GM19099 (cell line): ENCODE data around the gene ISG15.

ENCODE experiments used
- POLR2A ChIP-seq: IDR thresholded peaks from 3 replicates; pipeline ENCODE4 v1.6.1; 2011; ENCODE audit warnings: low read depth; ENCODE audit not compliant: insufficient read length; ENCODE audit errors: extremely low read depth

The ISG15 gene

GRCh38 chr1:971751-972506 lies 41.4 kb upstream of the ISG15 start:
- TF ChIP-seq POLR2A: no peak

DNA sequence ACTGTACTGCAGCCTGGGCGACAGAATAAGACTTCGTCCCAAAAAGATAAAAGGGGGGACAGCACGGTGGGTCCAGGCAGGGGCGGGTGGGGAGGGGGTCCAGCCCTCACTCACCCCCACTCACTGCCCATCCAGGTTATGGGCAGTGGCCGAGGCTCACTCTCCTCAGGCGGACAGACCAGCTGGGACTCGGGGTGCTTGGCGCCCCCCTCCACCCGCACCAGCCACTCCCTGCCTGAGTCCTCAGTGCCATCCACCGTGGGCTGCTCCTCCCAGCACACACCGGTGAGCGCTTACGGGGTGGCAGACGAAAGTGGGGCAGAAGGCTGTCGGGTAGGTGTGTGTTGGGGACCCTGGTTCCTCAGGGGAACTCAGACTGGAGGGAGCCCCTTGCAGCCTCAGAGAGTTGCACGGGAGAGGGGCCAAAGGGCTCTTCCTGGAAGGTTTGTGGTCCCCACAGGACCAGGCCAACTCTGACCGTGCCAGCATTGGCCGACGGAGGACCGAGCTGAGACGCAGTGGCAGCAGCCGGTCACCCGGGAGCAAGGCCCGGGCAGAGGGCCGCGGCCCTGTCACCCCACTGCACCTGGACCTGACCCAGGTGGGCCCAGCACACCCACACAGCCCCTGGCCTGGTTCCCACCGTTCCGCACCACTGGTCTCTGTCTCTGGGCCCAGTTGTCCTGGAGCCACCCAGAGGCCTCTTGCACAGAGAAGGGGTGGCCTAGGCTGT lies 40.4 kb upstream of the ISG15 start:
- no peak for TF ChIP-seq POLR2A

DNA sequence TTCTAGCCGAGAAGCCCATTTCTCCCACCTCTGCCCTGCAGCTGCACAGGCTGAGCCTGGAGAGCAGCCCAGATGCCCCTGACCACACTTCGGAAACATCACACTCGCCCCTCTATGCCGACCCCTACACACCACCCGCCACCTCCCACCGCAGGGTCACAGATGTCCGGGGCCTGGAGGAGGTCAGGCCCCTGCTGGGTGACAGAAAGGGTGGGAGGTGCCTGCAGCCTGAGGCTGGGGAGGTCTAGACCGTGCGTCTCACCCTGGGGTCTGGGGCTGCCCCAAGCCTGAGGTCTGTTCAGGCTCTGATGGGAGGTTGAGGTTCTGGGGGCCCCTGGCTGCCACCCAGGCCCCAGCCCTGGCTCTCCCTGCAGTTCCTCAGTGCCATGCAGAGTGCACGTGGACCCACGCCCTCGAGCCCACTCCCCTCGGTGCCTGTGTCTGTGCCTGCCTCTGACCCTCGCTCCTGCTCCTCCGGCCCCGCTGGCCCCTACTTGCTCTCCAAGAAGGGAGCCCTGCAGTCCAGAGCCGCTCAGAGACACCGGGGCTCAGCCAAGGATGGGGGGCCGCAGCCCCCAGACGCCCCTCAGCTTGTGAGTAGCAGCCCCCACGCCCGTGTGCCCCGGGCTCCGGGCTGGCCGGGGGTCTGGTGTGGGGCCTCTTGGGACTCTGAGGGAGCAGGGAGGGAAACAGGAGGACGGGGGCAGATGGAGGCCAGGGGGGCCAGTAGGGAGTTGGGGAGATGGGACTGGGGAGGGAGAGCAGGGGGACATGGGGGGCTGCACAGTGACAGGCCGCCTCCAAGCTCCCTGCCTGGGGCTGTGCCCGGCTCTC lies 39.6 kb upstream of the ISG15 start:
- no peak for TF ChIP-seq POLR2A

DNA sequence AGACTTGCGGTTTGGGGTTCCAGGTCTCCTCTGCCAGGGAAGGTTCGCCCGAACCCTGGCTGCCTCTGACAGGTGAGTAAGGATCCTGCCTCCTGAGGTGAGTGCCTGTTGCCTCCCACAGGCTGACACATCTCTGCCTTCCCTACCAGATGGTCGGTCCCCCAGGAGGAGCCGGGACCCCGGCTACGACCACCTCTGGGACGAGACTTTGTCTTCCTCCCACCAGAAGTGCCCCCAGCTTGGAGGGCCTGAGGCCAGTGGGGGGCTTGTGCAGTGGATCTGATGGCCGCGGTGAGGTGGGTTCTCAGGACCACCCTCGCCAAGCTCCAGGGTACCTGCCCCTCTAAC lies 39.0 kb upstream of the ISG15 start:
- TF ChIP-seq POLR2A: no peak

DNA sequence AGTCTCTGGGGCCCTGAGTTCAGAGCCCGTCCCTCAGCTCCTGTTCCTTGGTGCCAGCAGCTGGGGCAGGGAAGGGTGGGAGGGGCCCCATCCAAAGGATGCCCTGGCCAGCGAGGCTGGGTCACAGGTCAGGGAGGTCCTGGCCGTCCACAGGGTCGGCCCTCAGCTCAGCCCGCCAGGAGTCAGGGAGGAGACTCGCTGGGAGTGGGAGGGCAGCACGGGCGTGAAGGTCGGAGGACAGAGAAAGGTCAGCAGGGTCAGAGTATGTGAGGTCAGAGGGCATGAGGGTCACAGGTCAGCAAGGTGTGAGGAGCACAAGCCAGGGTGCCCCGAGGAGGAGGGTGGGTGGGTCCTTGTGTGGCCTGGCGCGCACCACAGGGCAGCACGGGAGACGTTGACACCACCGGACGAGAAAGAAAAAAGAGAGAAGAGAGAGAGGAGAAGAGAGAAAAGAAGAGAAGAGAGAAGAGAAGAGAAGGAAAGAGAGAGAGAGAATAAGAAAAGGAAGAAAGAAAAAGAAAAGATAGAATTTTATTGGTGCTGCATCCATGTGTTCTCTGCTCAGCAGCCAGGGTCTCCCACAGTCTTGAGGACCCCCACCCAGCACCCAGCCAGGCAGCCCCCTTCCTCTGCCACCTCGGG lies 38.5 kb upstream of the ISG15 start:
- TF ChIP-seq POLR2A: no peak

DNA sequence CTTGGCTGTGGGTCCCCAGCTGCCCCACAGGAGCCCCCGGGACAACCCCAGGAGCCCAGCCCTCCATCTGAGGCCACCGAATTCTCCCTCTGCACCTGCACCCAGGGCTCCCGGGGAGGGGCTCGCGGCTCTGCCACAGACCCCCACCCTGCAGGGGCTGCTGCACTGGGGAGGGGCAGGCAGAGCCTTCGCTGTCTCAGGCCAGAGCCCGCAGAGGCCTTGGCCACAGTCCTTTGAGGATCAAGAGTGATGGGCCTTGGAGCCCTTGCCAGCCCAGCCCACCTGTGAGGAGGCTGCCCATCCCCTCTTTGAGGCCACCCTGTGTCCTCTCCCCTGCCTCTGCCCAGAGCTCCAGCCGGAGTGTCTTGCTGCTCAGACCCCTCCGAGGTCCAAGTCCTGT lies 37.9 kb upstream of the ISG15 start:
- TF ChIP-seq POLR2A: no peak

- TF ChIP-seq POLR2A: no peak
Measured at GRCh38 chr1:975896-976683, 37.2 kb upstream of the ISG15 start.

GRCh38 chr1:978069-978834 lies 35.0 kb upstream of the ISG15 start:
- TF ChIP-seq POLR2A: no peak

GRCh38 chr1:978835-979743 lies 34.2 kb upstream of the ISG15 start:
- no peak for TF ChIP-seq POLR2A

DNA sequence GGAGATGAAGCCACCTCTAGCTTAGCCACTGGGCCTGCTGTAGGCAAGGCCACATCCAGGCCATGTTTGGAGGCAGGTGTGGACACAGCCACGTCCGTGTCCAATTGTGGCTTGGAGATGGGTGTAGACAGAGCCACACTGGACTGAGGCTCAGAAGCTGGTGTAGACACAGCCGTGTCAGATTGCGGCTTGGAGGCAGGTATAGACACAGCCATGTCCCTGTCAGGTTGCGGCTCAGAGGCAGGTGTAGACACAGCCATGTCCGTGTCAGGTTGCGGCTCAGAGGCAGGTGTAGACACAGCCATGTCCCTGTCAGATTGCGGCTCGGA lies 33.6 kb upstream of the ISG15 start:
- no peak for TF ChIP-seq POLR2A

DNA sequence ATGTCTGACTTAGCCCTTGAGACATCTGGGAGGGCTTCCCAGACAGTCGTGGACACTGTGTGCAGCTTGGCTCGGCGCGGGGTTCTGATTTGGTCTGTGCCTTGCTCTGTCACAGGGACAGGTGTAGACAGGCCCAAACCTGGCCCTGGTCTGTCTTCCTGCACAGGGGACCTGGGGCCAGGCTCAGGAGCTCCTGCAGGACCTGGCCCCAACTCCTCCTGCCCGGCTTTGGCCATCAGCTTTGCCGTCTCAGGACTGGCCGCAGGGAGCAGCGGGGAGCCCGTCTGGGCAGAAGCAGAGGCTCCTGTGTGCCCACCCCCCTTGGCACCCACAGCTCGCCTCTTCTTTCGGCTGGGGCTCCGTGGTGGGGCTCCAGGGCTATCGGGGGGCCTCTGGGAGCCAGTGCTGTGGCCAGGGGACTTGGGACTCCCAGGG lies 33.1 kb upstream of the ISG15 start:
- TF ChIP-seq POLR2A: no peak

DNA sequence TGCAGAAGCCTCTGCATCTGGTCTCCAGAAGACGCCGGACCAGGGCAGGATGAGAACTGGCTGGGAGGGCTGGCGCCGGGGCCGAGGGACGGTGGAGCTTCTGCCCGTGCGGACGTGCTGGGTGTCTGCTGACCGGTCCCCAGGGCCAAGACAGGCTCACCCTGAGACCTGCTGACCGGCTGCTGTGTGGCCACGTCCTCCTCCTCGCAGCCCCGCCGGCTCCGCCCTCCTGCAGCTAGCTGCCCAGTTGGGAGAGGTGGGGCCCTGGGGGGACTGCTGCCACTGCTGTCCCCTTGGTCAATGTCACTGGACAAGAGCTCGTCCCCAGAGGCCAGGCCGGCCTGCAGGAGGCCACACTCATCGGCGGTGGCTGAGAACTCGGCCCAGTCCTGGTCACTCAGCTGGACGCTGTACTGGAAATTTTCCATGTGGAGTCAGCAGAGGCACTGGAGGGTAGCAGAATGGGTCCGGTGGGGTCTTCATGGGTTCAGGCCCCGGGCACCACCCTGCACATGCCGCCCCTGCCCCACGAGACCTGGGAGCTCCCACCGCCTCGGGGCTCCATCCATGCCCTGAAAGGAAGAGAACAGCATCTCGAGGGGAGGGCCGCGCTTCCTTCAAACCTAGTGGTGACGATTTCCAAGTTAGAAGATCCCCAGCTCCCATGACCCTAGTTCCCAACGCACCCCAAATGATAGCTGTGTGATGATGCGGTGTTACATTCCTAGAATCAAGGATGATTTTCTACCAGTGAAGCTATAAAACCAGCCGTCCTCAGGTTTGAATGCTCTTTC lies 32.5 kb upstream of the ISG15 start:
- TF ChIP-seq POLR2A: no peak
